A673 (cell line): ENCODE measurements around the gene DMPK.

Experiments used
- CTCF ChIP-seq: fragments of 300-800, 200-600 bp; sonication (generic); conservative IDR thresholded peaks from 2 replicates; pipeline ENCODE4 v1.5.1; 2017; ENCODE audit warnings: low read depth, mild to moderate bottlenecking, antibody characterized with exemption, low read length, moderate library complexity, mixed read lengths
- EZH2 ChIP-seq: fragments of 200-600 bp; sonication (generic); IDR thresholded peaks from 2 replicates; pipeline ENCODE4 v1.6.1; 2017; ENCODE audit warnings: borderline replicate concordance, low read depth, mild to moderate bottlenecking, mixed read lengths, antibody characterized with exemption, low read length; ENCODE audit not compliant: poor library complexity, severe bottlenecking

DNA sequence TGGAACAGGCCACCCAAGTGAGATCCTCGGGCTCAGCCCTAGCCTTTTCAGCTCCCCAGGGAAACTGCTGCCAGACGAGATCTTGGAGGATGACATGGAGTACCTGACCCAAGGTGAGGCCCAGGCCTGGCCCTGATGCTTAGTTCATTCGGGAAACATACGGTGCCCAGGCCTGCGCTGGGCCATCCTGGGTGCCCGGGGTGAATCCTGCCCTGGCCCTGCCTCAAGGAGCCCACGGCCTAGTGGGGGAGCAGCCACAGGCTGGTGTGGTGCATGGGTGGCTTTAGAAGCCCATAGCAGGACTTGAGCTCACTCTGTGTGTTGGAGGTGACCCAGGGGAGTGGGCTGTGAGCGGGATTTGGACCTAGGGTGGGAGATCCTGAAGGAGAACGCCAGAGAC lies 23.4 kb downstream of the DMPK start:
- TF ChIP-seq CTCF (no peak), EZH2 (no peak)
